Measurements from ENCODE around the gene GGT6.

GGT6 gene

DNA sequence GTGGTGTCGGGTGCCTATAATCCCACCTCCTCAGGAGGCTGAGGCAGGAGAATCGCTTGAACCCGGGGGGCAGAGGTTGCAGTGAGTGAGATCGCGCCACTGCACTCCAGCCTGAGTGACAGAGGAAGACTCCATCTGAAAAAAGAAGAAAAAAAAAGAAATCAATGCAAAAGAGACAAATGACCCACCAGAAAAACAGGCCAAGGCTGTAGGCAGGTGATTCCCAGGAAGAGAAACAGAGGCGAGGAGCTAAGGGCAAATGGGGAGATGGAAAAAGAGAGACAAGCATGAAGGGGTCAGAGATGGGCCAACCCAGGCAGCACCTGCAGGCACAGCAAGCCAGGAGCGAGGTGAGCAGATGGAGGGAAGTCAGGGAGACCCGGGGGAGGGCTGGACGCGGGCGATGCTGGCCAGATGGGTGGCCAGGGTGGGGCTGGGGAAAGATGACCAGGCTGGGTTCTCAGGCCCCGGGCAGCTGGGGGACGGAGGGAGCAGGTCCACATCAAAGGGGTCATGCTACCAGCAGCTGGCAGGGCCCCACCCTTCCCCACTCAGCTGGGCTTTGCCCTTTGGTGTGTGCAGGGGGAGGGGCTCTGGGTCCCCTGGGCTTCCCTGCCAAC lies 30.7 kb downstream of the GGT6 start:
- TF ChIP-seq, protein P1, sequence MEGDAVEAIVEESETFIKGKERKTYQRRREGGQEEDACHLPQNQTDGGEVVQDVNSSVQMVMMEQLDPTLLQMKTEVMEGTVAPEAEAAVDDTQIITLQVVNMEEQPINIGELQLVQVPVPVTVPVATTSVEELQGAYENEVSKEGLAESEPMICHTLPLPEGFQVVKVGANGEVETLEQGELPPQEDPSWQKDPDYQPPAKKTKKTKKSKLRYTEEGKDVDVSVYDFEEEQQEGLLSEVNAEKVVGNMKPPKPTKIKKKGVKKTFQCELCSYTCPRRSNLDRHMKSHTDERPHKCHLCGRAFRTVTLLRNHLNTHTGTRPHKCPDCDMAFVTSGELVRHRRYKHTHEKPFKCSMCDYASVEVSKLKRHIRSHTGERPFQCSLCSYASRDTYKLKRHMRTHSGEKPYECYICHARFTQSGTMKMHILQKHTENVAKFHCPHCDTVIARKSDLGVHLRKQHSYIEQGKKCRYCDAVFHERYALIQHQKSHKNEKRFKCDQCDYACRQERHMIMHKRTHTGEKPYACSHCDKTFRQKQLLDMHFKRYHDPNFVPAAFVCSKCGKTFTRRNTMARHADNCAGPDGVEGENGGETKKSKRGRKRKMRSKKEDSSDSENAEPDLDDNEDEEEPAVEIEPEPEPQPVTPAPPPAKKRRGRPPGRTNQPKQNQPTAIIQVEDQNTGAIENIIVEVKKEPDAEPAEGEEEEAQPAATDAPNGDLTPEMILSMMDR (IDR thresholded peaks at IDR 0.05): no peak

DNA sequence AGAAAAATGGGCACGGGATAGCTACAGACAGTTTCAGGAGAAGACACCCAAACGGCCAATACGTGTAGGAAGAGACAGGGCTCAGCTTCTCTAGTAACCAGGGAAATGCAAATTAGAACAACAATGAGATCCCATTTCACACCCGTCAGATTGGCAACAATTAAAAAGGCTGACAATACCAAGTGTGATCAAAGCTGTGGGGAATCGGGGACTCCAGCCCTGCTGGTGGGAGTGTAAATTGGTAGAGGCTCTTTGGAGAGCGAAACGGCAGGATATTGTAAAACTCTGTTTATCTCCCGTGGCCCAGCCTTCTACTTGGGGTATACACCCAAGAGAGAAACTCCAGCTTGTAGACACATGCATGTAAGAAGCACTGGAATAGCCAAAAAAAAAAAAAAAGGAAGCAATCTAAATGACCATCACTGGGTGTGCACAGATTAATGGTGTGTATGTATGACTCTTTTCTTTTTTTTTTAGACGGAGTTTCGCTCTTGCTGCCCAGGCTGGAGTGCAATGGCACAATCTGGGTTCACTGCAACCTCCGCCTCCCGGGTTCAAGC lies 32.7 kb downstream of the GGT6 start:
- TF ChIP-seq, protein P1 (IDR thresholded peaks at IDR 0.05): no peak

DNA sequence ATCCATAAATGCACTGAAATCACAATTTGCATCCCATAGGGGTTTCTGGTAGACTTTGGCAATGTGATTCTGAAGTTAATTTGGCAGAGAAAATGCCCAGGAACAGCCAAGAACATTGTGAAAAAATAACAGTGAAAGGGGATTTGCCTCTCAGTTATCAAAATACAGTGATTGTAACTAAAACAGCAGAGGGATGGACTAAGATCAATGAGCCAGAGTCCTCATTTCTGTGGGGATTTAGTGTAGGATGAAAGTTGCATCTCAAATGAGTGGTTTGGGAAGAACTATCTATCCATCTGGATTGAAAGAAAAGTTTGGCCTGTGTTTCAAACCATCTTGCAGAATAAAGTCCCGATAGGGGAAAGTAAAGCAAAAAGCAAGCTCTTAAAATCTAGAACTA lies 33.2 kb downstream of the GGT6 start:
- TF ChIP-seq, protein P1 (IDR thresholded peaks at IDR 0.05): no peak

DNA sequence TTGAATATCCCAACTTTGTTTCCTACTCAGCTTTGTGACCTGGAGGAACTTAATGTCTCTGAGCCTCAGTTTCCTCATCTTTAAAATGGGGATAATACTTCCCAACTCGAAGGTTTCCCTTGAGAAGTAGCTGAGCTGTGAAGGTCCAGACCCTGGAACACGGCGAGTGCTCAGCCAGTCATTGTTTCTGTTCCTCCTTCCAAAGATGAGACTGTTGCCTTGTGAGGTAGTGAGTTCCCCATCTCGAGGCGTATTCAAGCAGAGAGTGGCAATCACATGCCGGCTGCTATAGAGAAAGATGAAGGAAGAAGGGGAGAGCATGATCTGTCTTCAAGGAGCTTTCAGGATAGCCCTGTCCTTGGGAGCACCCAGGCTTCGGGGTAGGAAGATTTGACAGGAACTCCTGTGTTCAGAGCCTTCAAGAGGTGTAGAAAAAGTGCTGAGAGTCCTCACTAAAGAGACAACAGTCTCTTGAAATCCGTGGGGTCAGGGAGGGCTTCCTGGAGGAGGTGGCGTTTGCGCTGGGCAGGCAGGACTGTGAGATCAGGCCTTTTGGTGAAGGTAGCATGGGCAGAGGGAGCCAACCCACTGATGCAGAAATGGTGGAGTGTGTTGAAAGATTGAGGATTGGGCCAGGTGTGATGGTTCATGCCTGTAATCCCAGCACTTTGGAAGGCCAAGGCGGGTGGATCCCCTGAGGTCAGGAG lies 34.5 kb downstream of the GGT6 start:
- TF ChIP-seq, protein P1 (IDR thresholded peaks at IDR 0.05): no peak

DNA sequence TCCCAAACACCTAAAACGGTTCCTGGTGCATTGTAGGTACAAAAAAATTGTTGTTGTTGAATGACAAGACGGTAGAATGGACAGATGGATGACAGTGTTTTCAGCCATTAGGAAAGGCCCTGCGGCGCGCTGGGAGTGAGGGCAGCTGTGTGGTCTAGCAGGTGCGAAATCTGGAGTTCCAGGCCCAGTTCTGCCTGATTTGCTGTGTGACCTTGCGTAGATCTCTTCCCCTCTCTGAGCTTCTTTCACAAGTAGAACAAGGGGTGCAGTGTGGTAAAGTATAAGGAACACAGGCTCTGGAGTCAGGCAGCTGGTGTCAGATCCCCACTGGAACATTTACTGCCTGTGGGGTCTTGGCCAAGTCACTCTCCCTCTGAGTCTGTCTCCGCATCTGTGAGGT lies 36.4 kb downstream of the GGT6 start:
- TF ChIP-seq, protein P1 (IDR thresholded peaks at IDR 0.05): no peak

DNA sequence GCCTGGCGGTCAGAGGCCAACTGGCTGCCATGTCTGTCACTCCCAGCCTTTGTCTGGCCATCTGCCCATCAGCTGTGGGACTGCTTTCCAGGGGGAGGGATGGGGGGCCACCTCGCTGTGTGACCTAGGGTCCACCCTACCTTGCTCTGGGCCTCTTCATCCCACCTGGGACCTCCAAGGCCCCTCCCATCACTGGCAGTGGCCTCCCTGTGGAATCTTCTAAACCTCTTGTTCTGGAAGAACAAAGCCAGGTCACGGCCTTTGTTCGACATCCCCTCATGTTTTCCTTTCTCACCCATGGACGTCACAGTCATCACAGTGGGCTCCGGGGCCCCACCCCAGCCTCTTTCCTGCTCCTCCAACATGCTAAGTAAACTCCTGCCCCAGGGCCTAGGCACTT lies 37.7 kb downstream of the GGT6 start:
- TF ChIP-seq, protein P1 (IDR thresholded peaks at IDR 0.05): no peak

DNA sequence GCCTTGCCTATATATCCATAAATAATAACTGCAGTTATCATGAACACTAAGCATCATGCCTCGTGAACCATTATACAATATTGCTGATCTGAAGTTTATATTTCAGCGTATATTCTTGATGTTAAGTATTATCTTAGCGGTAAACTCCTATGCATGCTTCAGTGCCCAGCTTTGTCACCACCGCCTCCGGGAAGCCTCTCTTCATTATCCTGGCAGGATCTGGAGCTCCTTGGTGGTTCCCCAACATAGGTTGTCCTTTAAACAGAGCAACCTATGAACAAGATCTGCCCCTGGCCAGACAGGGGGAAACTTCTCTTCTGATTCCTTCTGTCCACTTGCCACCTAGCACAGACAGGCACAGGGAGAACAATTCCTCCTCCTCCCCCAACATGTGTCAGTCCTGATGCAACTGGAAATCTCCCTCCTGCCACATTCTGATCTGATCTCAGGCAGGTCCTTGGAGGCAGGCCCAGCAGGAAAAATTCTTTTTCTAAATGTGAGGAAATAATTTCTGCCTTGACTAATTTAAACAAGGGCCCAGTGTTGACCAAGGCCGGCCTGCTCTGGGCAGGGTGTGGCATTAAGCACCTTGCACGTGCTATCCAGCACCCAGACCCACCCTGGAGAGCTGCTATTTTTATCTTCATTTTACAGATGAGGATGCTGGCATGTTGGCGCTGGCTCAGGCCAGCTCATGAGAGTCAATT lies 39.3 kb downstream of the GGT6 start:
- TF ChIP-seq, protein P1 (IDR thresholded peaks at IDR 0.05): no peak
